ENCODE data around the gene ACAD10. TPM values are rescaled to one million over a fixed set of nuclear protein-coding genes. Genes with fewer than 3 reads are reported as not detected.
A peak's percentile ranks its signal among the peaks of the same experiment; 100 is the strongest.

ACAD10 gene
- total RNA-seq, 1 experiment from 2014 or later, result 25.3 TPM

GRCh38 chr12:111691262-111691661, 5.4 kb downstream of the ACAD10 start:
- Histone ChIP-seq H3K4me1 (ENCODE audit: control insufficient read depth in 1 of 2, insufficient read depth in 2 of 2, low read length in 2 of 2) (peaks cover 0 to 8% of the 10 kb centered on the region in 2 experiments), H3K27me3 (ENCODE audit: insufficient read depth, low read length) (no peaks in the 10 kb centered on the region), H3K9ac (ENCODE audit: low read length) (no peak overlapping the region), H3K9me3 (ENCODE audit: control insufficient read depth in 1 of 2, insufficient read depth in 1 of 2, low read depth in 1 of 2, low read length in 2 of 2) (no peaks in the 10 kb centered on the region), H3K4me2 (ENCODE audit: low read length) (no peak overlapping the region), H4K20me1 (ENCODE audit: insufficient read depth) (no peaks in the 10 kb centered on the region), H3K36me3 (ENCODE audit: control insufficient read depth in 1 of 2, insufficient read depth in 2 of 2, low read length in 2 of 2) (peaks cover 5 to 12% of the 10 kb centered on the region in 2 experiments; a peak in 3 of 4 replicates), H3K4me3 (replicated peaks in 1 of 2; ENCODE audit: low read depth in 1 of 2, low read length in 2 of 2) (no peak overlapping the region), H3K79me2 (ENCODE audit: insufficient read depth, low read length) (peaks cover 15% of the 10 kb centered on the region), H2AFZ (ENCODE audit: low read depth, low read length, poor library complexity, severe bottlenecking) (no peak overlapping the region), H3K9me2 (ENCODE audit: insufficient read depth) (no peaks in the 10 kb centered on the region), H3K27ac (ENCODE audit: low read depth, low read length) (no peak overlapping the region)
- no TSS peak for BruUV-seq (replicated peaks)
- ChIA-PET CTCF (no interaction called here), POLR2A (no interaction called here), RAD21 (ENCODE audit: low non-redundant PET in 1 of 2, low total read pairs in 2 of 2, uncharacterized antibody in 2 of 2, unreplicated experiment in 2 of 2) (no interaction called here)
- intact Hi-C loops (cut with micrococcal nuclease), result no loop called here
- TF ChIP-seq REST (IDR thresholded peaks at IDR 0.05; ENCODE audit: low read depth) (no peak), TCF7L2 (IDR thresholded peaks at IDR 0.05; ENCODE audit: borderline replicate concordance, extremely low read depth, insufficient read depth, insufficient read length) (no peak), FOSL1 (IDR thresholded peaks at IDR 0.05; ENCODE audit: low read depth) (no peak), SP1 (IDR thresholded peaks at IDR 0.05; ENCODE audit: low read depth) (no peak)
- no peak for ATAC-seq
- no peak for DNase-seq (ENCODE audit: low read depth, low spot score)

GRCh38 chr12:111692575-111693210, 6.8 kb downstream of the ACAD10 start:
- peak in 2 of 3 experiments; percentile 42 to 43; a peak in 3 of 6 replicates for TF ChIP-seq CTCF (IDR thresholded peaks at IDR 0.05 in 2 of 3, conservative IDR thresholded peaks at IDR 0.05 in 1 of 3; ENCODE audit: borderline replicate concordance in 1 of 3, insufficient read depth in 1 of 3, low read depth in 2 of 3, low read length in 2 of 3)
- 0 out of 2 replicates have a peak, but pooled peaks have one; percentile 7 for TF ChIP-seq RAD21 (IDR thresholded peaks at IDR 0.05; ENCODE audit: low read depth)
- TF ChIP-seq FOSL1 (IDR thresholded peaks at IDR 0.05; ENCODE audit: low read depth), result no peak
- no peak for TF ChIP-seq JUND (IDR thresholded peaks at IDR 0.05)
- no peak for TF ChIP-seq ZBTB33 (IDR thresholded peaks at IDR 0.05; ENCODE audit: extremely low read depth, insufficient replicate concordance, low read length)
- Histone ChIP-seq H2AFZ (ENCODE audit: low read depth, low read length, poor library complexity, severe bottlenecking) (no peak overlapping the region), H3K36me3 (ENCODE audit: control insufficient read depth in 1 of 2, insufficient read depth in 2 of 2, low read length in 2 of 2) (peaks cover 5 to 12% of the 10 kb centered on the region in 2 experiments; a peak in 3 of 4 replicates), H3K79me2 (ENCODE audit: insufficient read depth, low read length) (peaks cover 3% of the 10 kb centered on the region; the same call in 1 of the 2 replicates), H3K9me2 (ENCODE audit: insufficient read depth) (no peaks in the 10 kb centered on the region), H3K9me3 (ENCODE audit: control insufficient read depth in 1 of 2, insufficient read depth in 1 of 2, low read depth in 1 of 2, low read length in 2 of 2) (no peaks in the 10 kb centered on the region), H3K4me1 (ENCODE audit: control insufficient read depth in 1 of 2, insufficient read depth in 2 of 2, low read length in 2 of 2) (no peaks in the 10 kb centered on the region), H3K27me3 (ENCODE audit: insufficient read depth, low read length) (no peaks in the 10 kb centered on the region), H3K4me2 (ENCODE audit: low read length) (no peak overlapping the region), H3K4me3 (replicated peaks in 1 of 2; ENCODE audit: low read depth in 1 of 2, low read length in 2 of 2) (no peak overlapping the region), H4K20me1 (ENCODE audit: insufficient read depth) (no peaks in the 10 kb centered on the region), H3K27ac (ENCODE audit: low read depth, low read length) (no peak overlapping the region), H3K9ac (ENCODE audit: low read length) (no peak overlapping the region)
- no peak for DNase-seq (ENCODE audit: low read depth, low spot score)
- POLR2A ChIA-PET, result no interaction called here
- CTCF ChIA-PET, result no interaction called here
- RAD21 ChIA-PET (ENCODE audit: low non-redundant PET in 1 of 2, low total read pairs in 2 of 2, uncharacterized antibody in 2 of 2, unreplicated experiment in 2 of 2), result no interaction called here
- BruUV-seq (replicated peaks), result no TSS peak
- ATAC-seq, result peak; percentile 82
- intact Hi-C loops (cut with micrococcal nuclease), result no loop called here

Data from HCT116 (cell line).